NB4 (cell line): Measurements from ENCODE around the gene RASGEF1C.

Source experiments
- POLR2A ChIP-seq: IDR thresholded peaks from 2 replicates; pipeline ENCODE4 v1.6.1; 2011; ENCODE audit warnings: mild to moderate bottlenecking; ENCODE audit not compliant: insufficient read length; ENCODE audit errors: extremely low read depth
- TF ChIP-seq, protein P1 (sequence below): IDR thresholded peaks from one replicate; pipeline ENCODE4 v1.5.1; 2012; ENCODE audit warnings: low read depth, low read length

DNA sequence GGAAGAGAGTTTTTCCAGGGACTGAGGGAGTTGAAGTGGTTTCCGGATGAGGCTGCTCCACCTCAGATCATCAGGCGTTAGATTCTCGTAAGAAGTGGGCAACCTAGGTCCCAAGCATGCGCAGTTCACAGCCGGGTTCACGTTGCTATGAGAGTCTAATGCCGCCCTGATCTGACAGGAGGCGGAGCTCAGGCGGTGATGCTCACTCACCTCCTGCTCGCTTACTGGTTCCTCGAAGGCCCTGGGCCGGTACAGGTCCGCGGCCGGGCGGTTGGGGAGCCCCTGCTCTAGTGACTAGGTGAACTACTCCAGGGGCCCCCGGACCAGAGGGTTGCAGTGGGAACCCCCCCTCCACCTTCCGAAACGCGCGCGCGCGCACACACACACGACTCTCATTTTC lies 136.5 kb downstream of the RASGEF1C start:
- TF ChIP-seq POLR2A: no peak
- TF ChIP-seq, protein P1, sequence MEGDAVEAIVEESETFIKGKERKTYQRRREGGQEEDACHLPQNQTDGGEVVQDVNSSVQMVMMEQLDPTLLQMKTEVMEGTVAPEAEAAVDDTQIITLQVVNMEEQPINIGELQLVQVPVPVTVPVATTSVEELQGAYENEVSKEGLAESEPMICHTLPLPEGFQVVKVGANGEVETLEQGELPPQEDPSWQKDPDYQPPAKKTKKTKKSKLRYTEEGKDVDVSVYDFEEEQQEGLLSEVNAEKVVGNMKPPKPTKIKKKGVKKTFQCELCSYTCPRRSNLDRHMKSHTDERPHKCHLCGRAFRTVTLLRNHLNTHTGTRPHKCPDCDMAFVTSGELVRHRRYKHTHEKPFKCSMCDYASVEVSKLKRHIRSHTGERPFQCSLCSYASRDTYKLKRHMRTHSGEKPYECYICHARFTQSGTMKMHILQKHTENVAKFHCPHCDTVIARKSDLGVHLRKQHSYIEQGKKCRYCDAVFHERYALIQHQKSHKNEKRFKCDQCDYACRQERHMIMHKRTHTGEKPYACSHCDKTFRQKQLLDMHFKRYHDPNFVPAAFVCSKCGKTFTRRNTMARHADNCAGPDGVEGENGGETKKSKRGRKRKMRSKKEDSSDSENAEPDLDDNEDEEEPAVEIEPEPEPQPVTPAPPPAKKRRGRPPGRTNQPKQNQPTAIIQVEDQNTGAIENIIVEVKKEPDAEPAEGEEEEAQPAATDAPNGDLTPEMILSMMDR: no peak
